Fibroblast of skin of scalp (primary cell): ENCODE data around the gene EFNA5.

ENCODE experiments used
- DNase-seq: peaks from one replicate; pipeline ENCODE4 v3.0.0-alpha.2; 2013

Gene EFNA5

DNA sequence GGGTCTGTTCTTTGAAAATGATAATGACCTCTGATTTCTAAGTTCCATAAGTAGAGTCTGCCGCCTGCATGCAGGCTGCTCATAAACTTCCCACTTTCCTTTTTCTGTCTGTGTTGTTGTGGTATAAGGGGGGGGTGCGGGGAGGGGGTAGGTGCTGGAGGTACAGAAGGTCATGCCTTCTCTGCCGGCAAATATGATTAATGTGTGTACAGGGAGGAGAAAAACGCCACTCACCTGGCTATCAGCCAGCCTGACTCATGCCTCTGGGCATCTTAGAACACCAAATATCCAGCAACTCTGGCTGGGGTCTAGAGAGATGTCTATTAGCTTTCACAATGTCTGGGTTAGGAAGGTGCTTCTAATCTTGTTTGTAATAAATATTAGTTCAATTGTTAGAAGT is 128.3 kb downstream of the EFNA5 start:
- DNase-seq: peak; percentile 82

DNA sequence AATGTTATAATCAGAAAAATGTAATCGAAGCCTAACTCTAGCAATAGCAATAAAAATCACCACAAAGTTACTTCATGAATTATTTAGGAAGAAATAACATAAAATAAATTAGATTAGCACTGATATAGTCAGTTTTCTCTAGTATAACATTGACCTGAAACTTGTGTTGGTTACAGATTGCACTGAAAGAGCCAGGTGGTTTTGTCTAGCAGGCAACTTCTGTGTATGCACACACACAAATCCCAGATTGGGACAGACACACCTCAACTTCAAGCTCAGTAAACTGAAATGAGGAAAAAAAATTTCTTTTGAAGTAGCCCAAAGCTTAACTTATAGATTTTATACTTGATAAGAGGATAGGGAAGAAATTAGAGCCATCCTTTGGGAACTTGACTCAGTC is 129.3 kb downstream of the EFNA5 start:
- DNase-seq: no peak

DNA sequence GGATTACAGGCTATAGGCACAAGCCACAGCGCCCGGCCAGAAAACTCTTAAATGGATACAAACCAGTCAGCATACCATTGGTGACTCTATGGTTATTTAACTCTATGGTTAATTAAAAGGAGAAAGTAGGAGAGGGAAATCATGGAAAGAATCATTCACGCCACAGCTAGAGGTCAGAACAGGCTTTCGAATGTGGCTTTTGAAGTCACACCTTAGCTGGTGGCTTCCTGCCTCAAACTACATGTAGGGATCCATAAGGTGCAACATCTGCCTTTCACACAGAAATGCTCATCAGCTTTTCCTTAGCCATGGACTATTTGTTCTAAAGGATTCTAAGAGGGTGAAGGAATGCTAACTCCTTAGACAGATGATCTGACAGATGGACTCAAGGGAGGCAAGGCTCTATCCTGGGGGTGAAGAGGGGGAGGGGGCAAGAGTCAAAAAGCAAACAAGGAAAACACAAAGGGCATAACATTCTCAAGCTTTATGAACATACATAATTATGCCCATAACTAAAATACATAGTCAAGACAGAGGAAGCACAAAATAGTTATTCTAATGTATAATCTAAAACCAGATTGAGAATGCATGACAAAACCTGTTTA is 130.9 kb downstream of the EFNA5 start:
- no peak for DNase-seq

DNA sequence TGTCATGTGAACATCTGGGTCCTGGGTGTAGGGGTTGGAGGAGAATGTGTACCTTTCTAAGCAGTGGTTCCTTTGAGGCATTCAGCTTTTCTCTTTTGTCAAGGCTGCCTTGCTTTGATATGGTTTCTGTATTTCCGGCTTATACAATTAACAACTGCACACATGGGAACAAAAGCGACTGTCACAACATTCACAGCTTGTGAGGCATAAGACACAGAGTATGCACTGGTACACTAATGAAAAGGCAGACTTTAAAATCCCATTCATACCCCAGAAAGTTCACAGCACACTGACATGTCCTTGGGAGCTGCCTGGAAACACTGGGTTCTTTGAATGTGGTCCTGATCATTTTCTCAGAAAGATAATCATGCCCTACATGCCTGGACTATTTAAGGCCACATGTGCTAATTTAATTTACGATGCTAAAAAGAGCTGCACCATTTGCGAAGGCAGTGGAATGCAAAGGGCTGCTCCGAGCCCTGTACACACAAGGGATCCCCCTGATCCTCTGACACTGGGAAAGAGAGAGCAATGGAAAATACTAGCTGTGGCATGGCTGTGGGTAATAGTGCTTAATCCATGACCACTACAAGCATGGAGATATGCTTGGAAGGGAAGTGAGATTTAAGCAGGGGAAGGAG is 131.8 kb downstream of the EFNA5 start:
- DNase-seq: no peak

DNA sequence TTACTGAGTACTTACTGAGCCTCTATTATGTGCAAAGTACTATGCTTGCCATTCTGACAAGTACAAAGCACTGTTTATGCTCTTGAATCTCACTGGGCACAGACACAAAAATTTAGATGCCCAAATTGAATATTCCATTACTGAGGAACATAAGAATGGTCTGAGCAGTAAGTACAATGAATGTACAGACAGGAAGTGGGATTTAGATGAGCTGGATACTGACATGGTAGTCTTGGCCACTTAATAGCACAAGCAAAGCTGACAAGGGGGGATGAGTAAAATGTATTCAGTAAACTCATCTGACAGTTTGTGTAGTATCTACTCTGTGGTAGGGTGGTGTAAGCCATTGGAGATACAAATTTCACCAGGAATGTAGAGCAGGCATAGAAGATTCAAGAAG is 132.4 kb downstream of the EFNA5 start:
- peak; percentile 36 for DNase-seq

DNA sequence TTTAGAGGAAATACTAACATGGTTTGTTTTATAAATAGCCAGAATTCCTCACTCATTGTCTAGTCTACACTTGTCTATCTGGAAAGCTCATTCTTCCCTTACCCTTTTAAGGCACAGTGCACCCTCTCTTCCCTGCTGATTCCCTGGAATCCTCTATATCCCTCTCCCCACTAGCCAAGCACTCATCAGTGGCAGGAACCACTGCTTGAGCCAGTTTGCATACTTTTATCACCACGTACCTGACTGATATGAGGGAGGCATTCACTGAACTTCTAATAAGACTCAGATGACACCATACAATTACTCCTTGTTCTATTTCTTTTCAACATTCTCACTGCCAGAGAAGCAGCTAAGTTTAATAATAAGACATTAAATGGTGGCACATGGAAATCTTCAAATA is 134.9 kb downstream of the EFNA5 start:
- no peak for DNase-seq

DNA sequence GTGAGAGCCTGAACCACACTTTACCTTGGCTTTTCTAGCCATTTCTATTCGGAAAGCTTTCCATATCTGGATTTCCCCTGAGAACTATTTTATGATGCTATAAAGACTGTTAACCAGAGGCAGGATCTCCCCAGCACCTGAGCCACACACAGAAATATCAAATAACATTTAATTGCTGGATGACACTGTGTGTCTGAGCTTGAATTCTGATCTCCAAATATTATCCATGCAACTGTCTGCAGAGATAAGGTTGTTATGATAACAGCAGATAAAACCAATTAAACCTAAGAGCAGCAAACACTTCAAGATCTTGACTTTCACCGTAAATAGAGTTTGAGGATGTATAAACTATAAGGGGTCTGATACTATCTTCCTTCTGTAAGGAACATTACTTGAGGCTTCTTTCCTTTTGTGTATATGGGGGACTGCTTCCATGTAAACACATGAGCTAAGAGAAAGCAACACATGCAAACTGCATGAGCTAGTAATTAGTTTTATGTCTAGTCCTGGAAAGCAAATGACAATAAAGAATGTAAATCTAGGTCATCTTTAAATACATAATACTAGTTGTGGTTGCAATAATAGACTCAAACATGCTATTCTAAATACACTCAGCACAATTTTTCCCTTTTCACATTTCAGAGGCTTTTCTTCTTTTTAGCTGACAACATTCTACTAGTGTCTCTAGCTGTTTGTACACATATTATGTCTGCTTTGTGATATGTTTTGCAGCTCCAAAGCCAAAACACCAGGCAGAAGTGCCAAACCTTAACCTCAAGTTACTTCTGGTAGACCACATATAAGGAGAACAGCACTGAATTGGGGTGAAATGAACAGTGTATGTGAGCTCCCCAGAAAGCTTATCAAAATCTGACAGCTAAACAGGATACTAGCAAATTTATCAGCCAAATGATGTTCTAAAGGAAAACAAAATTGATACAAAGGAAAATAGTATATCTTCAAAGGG is 136.5 kb downstream of the EFNA5 start:
- DNase-seq: no peak

DNA sequence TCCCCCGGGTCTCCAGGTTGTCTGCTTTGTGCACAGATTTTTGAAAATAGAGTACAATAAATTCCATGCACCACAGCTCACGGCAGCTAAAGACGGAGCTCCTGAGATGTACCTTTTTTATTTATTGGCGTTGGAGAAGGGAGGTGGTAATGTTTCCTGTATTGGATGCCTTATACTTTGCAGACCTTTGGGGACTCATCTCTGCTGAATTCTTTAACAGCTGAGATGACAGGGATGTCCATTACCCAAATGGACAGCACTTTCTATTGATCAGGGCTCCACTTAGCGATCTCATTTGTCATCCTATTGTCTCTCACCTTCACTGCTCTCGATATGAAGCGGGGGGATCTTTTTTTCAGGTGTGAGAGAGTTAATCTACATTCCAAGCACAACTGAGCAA is 137.8 kb downstream of the EFNA5 start:
- no peak for DNase-seq

DNA sequence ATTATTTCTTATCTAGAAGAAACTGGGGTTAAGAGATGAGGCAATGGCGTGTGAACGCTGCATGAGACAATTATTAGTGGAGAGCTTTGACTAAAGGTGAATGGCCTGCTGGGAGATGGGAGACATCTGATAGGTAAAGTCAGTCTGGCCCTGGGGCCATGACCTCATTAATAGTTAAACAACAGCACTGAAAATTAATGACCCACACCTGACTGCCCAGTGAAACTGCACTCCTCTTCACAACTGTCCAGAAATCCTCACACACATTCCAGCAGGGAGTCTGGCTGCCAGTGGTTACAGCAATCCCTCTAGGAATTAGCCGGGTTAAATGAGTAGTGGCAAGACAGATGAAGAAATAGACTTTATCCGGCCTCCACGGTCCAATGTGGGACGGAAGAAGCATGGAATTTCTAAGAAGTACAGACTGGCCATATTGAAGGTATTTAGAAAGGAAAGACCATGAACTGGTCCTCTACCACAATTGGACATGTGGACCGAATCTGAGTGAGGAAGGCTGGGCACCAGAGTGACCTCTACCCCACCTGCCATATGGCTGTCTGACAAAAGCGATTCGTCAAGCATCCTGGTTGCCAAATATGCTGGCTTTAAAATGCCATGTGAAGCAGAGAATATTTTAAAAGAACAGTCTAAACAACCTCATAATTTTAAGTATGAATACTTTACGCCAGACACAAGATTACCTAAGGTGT is 138.4 kb downstream of the EFNA5 start:
- no peak for DNase-seq

DNA sequence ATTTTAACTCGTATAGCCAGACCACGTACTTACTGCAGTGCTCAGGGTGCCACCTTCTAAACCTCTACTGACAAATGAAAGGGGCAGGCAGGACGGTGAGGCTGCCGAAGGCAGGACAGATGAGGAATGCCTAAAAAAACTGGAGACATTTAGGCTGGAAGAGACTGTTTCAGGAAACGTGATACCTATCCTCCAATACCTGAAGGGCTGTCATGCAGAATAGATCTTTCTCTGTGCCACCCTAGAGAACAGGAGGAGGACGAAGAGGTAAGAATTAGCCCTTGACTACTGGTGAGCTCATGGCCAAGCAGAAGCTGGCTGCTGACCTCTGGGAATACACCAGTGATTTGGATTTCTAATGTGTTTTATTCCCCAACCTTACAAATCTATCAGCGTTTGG is 139.4 kb downstream of the EFNA5 start:
- DNase-seq: no peak

DNA sequence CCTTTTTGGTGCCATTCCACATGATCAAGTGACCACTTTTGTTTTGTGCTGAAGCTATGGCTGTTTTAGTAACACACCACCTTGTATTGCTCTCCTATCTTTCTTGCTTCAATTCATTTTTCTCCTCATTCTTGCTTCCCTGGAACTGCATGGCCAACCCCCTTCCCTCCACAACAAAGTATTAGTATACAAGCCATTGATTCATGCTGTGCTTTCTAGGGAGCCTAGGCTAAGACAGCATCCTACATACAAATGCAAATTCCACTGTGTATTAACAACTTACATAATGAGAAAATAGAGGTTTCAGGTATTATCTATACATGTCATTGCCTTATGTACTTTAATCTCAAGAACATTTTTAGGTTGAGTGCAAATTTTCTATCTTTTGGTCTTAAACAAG is 141.1 kb downstream of the EFNA5 start:
- no peak for DNase-seq

DNA sequence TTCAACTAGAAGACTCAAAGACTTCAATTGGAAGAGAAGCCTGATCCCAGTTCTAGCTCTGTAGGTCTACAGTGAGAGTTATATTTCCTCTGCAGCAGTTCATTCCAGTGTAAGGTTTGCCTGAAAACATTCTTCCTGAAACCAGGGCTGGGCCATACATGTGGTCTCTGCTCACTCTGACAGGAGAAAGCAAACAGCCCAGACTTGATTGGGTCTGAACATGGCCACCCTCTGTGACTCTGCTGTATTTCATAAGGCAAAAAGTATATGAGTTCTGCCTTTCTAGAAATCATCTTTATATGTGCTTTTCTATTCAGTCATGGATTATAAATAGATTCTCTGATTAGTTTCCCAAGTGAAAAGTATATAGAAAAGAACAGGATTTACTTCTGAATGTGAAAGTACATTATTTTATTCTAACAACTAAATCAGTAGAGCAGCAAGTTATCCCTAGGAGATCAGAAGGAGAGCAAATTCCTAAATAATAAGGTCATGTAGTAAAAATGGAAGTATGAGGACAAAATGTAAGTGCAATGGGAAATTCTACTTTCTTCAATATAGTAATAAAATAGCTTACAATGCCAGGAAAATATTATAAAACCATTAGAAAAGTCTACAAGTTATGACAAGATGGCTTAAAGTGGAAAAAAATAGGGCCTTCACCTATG is 144.3 kb downstream of the EFNA5 start:
- peak; percentile 36 for DNase-seq

DNA sequence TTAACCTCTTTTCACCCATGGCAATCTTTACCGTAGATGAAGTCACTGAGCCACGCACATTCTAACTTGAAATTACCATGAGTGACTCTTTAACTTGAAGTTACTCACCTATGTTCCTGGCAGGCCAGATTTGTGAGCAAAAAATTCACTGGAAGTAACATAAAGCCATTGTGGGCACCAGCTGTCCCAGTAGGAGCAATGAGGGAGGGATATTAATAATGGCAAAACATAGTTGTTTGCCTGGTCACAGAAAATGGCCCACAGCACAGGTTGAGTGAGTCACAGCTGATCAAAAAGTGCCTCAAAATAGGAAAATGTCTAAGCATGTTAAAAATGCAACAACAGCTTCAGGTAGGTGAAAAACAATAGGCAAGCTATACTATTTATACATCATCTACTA is 146.6 kb downstream of the EFNA5 start:
- no peak for DNase-seq

DNA sequence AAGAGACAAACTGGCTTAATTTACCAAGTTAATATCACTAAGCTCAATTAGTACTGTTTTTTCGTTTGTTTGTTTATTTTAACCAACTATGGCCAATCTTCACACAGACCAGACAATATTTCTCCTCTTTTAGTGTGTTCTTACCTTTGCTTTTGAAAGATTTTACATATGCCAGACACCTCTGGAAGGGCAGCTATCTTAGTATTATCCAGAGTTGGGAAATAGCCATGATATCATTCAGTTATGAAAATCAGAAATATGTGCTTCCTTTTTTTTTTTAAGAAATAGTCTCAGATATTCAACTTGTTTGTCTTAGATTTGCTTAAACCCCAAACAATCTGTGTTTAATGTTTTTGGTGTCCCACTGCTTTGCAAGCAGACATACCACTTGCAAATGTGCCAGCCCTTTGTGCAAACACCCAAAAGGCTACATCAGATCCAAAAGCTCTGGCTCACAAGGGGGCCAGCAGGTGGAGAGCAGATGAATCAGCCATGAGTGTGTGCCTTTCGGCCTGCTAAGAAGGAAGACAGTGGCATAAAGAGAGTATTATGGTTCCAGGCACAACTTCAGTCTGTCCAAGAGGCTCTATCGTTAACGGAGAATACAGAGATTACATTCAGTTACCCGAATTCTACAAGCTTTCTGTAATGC is 147.6 kb downstream of the EFNA5 start:
- no peak for DNase-seq

DNA sequence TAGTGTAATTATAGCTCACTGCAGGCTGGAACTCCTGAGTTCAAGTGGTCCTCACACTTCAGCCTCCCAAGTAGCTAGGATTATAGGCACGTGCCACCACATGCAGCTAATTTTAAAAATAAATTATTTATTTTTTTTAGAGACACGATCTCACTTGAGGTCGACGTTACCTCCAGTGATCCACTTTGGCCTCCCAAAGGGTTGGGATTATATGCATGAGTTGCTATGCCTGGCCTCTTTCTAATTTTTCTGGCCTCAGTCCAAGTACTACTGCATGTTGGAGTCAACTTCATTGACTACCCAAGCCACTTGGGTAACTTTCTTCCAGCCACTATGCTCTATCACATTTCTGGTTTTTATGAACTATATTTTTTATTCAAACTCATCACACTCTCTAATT is 148.3 kb downstream of the EFNA5 start:
- no peak for DNase-seq

DNA sequence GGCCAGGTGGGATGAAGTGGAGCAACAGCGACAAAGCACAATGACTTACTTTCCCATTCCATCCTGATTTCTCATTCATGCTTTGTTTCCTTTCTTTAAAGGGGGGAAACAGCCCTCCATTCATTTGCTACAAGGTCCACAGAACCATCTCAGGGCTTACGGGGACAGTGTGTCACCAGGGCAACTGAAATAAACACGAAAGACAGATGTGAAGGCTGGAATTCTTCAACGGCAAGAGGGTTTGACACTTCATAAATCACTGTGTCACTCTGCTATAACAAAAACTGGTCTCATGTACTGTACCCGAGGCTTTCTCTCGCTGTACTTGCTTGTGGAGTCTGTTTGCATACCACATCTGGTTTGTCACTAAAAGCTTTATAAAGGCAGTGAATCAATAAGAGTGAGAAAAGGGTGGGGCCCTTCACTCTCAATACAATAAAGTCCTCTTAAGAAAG is 150.8 kb downstream of the EFNA5 start:
- peak; percentile 16 for DNase-seq

DNA sequence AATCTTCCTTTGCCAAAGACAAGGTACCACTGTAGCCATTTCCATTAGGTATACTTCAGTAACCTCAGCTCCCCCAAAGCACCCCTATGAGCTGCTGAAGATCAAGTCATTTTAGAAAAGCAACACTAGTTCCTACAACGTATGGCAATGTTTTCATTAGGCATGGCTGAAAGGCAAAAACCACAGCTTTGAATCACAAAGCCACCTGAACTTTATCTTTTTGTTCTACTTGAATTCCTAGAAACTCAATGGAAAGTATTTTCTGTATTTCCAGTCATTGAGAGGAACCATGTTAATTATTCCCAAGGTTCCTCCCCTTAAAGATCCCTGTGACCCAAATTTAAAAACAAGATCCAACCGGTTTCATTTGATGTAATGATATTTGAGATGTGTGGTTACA is 152.1 kb downstream of the EFNA5 start:
- DNase-seq: no peak

DNA sequence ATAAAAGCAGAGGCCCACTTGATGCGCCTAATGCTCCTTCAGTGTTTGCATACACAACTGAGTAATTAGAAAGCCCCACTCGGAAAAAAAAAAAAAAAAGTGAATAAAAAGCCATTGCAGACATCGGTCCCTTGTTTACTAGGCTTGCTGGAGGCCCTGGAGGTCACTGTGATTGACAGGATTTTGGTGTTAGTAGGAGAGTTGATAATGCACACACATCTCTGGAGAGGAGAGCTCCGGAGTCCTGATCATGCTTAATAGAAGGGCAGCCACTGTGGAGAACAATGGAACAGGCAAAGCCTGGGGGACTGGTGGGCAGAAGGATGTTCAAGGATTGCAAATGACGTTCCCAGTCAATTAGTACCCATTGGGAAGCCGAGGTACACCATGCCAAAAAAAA is 152.5 kb downstream of the EFNA5 start:
- no peak for DNase-seq

DNA sequence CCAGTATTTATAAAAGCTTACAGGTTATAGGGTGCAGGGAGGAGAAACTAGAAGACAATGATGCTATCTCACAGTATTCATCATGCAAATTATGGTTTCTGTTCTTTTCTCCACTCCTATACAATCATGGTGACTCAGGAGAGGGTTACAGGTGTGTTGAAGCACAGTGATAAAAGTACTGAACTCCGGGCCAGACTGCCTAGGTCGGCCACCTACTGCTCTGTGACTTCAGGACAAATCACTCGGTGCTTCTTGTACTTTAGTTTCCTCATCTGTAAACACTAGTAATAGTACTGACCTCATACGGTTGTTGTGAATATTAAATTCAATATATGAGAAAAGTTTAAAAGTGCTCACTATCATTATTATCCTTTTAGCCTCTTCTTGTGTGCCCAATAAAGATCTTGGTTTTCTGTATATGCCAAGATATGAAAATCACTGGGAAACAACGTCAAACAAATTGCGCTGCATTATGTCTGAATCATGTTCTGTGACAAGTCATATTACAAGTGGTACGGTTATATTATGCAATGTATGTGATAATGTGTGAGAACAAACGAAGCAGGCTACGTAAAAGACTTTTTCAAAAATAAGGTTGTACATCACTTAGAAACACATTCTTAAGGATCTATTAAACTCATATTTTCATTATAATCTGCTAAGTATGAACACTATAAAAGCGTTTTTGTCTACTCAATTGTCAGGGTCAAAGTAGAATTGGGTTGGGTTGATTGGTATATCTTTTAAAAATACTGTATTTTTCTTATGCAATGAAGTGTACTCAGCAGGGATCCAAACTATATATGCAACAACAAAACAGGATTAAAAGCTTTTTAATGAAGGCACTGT is 153.3 kb downstream of the EFNA5 start:
- DNase-seq: no peak

DNA sequence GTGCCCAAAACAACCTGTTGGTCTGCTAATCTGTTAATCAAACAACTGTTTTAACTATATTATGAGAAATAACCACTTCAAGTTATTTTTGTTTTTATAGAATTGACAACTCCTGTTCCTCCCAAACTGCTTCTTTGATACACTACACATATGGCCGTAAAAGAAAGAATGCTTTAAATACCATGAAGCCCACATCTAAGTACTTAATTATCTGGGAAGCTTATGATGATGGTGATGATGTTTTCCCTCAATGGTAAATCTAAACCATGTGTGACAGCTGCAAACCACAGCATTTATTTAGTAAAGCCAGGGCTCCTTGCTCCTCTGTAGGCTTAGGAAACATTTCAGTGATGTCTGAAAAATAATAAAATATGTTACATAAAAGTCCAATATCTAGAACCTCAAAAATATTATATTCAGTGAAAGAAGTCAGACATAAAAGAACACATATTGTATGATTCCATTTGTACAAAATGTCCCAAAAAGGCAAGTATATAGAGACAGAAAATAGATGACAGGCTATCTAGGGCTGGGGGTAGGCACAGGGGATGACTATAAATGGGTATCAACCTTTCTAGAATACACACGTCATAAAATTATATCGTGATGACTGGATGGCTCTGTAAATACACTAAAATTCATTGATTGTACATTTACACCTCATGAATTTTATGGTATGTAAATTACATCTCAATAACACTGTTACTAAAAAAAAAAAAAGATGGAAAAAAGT is 154.1 kb downstream of the EFNA5 start:
- DNase-seq: peak; percentile 78
